ENCODE results near the gene STARD3. TPM values are rescaled to one million over a fixed set of nuclear protein-coding genes. Genes with fewer than 3 reads are reported as not detected.

The STARD3 gene
- polyA plus RNA-seq, 1 donor from 2014 or later, result 105 TPM

DNA sequence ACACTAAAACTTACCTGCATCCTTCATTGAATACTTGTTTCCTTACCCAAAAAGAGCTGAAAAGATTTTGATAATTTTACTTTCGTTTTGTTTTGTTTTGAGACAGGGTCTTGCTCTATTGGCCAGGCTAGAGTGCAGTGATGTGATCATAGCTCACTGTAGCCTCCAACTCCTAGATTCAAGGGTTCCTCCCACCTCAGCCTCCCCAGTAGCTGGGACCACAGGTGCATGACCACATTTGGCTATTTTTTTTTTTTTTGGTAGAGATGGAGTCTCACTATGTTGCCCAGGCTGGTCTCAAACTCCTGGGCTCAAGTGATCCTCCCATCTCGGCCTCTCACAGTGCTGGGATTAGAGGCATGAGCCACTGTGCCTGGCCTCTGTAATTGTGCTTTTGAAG is 18.2 kb downstream of the STARD3 start:
- Histone ChIP-seq H3K4me2 (ENCODE audit: low read length) (no peak overlapping the region), H3F3A (ENCODE audit: insufficient read depth, low read length, poor library complexity, severe bottlenecking) (no peaks in the 10 kb centered on the region), H4K20me1 (ENCODE audit: insufficient read depth) (no peaks in the 10 kb centered on the region), H3K27ac (ENCODE audit: low read length) (no peak overlapping the region), H3K9me3 (ENCODE audit: low read length) (no peaks in the 10 kb centered on the region), H3K4me3 (ENCODE audit: low read length) (no peak overlapping the region), H3K27me3 (ENCODE audit: insufficient read depth, low read depth, low read length) (no peaks in the 10 kb centered on the region), H3K36me3 (ENCODE audit: insufficient read depth, low read length) (no peaks in the 10 kb centered on the region), H2AFZ (ENCODE audit: low read depth, low read length) (no peak overlapping the region), H3K9ac (ENCODE audit: low read length) (no peak overlapping the region), H3K9me2 (ENCODE audit: insufficient read depth, low read length) (no peaks in the 10 kb centered on the region), H3K79me2 (replicated peaks; ENCODE audit: insufficient read depth, low read length) (no peaks in the 10 kb centered on the region)
- no peak for TF ChIP-seq POLR2AphosphoS5 (IDR thresholded peaks at IDR 0.05)
- TF ChIP-seq, protein P1, sequence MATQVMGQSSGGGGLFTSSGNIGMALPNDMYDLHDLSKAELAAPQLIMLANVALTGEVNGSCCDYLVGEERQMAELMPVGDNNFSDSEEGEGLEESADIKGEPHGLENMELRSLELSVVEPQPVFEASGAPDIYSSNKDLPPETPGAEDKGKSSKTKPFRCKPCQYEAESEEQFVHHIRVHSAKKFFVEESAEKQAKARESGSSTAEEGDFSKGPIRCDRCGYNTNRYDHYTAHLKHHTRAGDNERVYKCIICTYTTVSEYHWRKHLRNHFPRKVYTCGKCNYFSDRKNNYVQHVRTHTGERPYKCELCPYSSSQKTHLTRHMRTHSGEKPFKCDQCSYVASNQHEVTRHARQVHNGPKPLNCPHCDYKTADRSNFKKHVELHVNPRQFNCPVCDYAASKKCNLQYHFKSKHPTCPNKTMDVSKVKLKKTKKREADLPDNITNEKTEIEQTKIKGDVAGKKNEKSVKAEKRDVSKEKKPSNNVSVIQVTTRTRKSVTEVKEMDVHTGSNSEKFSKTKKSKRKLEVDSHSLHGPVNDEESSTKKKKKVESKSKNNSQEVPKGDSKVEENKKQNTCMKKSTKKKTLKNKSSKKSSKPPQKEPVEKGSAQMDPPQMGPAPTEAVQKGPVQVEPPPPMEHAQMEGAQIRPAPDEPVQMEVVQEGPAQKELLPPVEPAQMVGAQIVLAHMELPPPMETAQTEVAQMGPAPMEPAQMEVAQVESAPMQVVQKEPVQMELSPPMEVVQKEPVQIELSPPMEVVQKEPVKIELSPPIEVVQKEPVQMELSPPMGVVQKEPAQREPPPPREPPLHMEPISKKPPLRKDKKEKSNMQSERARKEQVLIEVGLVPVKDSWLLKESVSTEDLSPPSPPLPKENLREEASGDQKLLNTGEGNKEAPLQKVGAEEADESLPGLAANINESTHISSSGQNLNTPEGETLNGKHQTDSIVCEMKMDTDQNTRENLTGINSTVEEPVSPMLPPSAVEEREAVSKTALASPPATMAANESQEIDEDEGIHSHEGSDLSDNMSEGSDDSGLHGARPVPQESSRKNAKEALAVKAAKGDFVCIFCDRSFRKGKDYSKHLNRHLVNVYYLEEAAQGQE (IDR thresholded peaks at IDR 0.05; ENCODE audit: borderline replicate concordance), result no peak
- TF ChIP-seq RAD21 (conservative IDR thresholded peaks at IDR 0.05), result no peak
- TF ChIP-seq, protein P2, sequence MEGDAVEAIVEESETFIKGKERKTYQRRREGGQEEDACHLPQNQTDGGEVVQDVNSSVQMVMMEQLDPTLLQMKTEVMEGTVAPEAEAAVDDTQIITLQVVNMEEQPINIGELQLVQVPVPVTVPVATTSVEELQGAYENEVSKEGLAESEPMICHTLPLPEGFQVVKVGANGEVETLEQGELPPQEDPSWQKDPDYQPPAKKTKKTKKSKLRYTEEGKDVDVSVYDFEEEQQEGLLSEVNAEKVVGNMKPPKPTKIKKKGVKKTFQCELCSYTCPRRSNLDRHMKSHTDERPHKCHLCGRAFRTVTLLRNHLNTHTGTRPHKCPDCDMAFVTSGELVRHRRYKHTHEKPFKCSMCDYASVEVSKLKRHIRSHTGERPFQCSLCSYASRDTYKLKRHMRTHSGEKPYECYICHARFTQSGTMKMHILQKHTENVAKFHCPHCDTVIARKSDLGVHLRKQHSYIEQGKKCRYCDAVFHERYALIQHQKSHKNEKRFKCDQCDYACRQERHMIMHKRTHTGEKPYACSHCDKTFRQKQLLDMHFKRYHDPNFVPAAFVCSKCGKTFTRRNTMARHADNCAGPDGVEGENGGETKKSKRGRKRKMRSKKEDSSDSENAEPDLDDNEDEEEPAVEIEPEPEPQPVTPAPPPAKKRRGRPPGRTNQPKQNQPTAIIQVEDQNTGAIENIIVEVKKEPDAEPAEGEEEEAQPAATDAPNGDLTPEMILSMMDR (IDR thresholded peaks at IDR 0.05; ENCODE audit: poor library complexity, severe bottlenecking), result no peak

DNA sequence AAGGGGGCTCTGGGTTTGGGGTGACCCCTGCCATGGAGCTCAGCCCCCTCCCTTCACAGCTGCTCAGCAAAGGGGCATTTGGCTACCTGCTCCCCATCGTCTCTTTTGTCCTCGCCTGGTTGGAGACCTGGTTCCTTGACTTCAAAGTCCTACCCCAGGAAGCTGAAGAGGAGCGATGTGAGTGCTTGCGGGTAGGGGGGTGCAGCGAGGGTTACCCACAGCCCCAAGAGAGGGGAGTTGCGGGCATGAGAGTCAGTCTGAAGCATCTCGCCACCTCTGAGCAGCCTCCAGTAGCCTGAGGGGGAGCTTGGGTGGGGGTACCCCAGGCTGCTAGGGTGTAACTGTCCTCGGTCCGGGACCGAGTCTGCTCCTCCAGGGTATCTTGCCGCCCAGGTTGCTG is 21.4 kb downstream of the STARD3 start:
- Histone ChIP-seq H3K9ac (ENCODE audit: low read length) (no peak overlapping the region), H3K36me3 (ENCODE audit: insufficient read depth, low read length) (no peaks in the 10 kb centered on the region), H2AFZ (ENCODE audit: low read depth, low read length) (no peak overlapping the region), H3K9me3 (ENCODE audit: low read length) (no peaks in the 10 kb centered on the region), H4K20me1 (ENCODE audit: insufficient read depth) (no peaks in the 10 kb centered on the region), H3K27ac (ENCODE audit: low read length) (no peak overlapping the region), H3K4me3 (ENCODE audit: low read length) (no peak overlapping the region), H3K27me3 (ENCODE audit: insufficient read depth, low read depth, low read length) (no peaks in the 10 kb centered on the region), H3K9me2 (ENCODE audit: insufficient read depth, low read length) (no peaks in the 10 kb centered on the region), H3K4me2 (ENCODE audit: low read length) (no peak overlapping the region), H3K79me2 (replicated peaks; ENCODE audit: insufficient read depth, low read length) (no peaks in the 10 kb centered on the region), H3F3A (ENCODE audit: insufficient read depth, low read length, poor library complexity, severe bottlenecking) (no peaks in the 10 kb centered on the region)
- TF ChIP-seq EP300 (conservative IDR thresholded peaks at IDR 0.05; ENCODE audit: poor library complexity, severe bottlenecking) (no peak), RAD21 (conservative IDR thresholded peaks at IDR 0.05) (no peak), SMC3 (conservative IDR thresholded peaks at IDR 0.05; ENCODE audit: poor library complexity) (no peak), EZH2 (IDR thresholded peaks at IDR 0.05; ENCODE audit: borderline replicate concordance, insufficient read depth, low read length, poor library complexity, severe bottlenecking) (no peak), TAF1 (IDR thresholded peaks at IDR 0.05; ENCODE audit: low read depth) (no peak), POLR2AphosphoS5 (IDR thresholded peaks at IDR 0.05) (no peak), MXI1 (conservative IDR thresholded peaks at IDR 0.05; ENCODE audit: poor library complexity, severe bottlenecking) (no peak)
- TF ChIP-seq, protein P2 (IDR thresholded peaks at IDR 0.05; ENCODE audit: poor library complexity, severe bottlenecking), result no peak
- TF ChIP-seq, protein P1 (IDR thresholded peaks at IDR 0.05; ENCODE audit: borderline replicate concordance), result no peak

Measured in neural cell (in vitro differentiated cells).